Limb (tissue), 2 donors: ENCODE data around the gene LRPAP1.

ENCODE experiments used
- DNase-seq, 2 donors: peaks; one replicate each; pipeline ENCODE4 v3.0.0-alpha.2; 2016; ENCODE audit errors: extremely low spot score in 2 of 2

LRPAP1 gene

DNA sequence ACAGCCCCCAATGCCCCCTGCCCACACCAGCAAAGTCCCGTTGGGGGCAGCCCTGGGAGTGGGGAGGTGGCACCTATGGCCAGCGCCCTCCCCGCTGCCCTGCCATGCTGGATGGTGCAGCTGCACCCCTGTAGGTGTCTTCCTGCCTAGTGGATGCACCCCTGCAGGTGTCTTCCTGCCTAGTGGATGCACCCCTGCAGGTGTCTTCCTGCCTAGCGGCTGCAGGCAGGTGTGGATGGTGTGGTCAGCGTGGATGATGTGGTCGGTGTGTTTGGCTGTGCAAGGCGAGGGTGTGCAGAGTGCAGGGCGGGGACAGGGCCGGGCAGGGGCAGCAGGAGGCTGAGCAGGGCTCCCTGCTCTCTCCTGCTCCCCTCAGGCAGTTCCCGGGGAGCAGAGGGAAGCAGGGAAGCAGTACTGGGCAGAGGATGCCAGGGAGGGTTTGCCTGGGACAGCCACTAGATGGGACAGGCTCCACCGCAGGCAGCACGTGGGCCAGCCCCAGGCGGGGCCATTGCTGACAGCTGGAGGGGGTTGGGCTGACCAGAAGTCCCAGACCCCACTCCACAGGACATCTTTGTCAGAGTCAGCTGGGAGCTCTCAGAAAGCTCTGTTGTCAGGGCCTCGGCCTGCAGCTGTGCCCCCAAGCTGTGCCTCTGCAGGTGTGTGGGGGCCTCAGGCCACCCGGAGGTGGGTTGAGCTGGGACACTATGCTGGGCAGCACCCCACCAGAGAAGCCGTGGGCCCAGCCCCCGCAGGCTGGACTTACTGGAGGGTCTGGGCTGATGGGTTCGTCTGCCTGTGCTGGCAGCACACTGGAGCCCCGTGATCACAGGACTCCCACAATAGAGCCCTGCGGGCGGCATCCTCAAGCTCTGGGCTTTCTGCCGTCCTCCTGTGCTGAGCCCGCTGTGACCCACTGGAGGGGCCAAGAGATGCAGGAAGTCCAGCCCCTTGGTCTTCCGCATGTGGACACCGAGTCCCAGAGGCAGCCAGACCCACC is 45.4 kb downstream of the LRPAP1 start:
- peak in 1 of 2 donors; percentile 18 for DNase-seq

DNA sequence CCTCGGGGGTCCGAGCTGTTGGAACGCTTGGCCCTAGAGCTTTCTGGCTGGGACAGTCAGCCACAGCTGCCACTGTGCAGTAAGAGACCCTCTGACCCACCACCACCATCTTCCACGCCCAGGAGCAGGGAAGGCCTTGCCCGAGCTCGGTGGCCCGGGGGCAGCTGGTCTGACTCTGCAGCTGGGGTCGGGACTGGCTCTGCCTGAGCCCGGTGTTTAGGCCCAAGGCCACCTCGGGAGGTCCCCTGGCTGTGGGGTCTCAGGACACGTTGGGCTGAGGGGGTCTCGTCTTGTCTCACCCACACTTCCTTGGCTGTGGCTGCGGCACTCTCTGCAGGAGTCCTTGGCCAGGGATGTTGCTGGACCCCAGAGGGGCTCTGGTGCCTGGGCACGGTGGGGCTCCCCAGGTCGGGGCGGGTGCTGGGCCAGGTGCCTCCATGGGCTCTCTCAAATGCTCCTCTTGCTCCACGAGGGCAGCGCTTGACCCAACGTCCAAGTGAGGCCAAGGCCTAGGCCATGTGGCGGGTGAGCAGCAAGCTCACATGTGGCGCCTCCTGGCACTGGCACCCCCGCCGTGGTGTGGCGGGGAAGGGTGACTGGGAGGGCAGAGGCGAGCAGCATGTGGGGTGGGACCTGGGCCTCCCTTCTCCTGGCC is 46.2 kb downstream of the LRPAP1 start:
- DNase-seq, result no peak

DNA sequence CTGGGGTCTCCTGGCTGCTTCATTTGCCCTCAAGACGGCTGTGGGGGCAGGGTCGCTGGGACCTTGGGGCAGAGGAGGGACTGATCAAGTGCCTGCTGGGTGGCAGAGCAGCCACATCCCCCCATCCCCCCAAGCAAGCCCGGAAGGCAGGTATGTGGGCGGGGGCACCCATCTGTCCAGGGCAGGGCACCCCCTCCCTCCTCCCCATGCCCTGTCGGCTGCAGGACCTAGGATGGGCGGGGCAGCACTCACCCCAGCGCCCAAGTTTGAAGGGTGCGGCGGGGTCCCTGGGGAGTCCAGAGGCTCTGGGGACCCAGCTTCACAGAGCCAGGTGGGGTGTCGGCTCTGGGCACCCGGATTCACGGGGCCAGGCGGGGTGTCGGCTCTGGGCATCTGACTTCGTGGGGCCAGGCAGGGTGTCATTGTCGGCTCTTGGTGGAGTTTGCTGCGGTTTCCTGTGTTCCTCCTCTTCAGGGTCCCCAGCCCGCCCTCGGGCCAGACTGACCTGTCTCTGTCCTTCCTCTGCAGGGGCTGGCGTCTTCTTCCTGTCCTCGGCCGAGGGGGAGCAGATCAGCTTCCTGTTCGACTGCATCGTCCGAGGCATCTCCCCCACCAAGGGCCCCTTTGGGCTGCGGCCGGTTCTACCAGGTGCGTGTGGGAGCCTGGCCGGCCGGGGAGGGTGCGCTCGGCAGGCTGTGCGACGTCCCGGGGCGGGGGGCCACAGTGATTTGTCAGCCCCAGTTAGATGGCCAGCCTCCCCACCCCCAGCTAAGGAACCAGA is 47.0 kb downstream of the LRPAP1 start:
- no peak for DNase-seq

DNA sequence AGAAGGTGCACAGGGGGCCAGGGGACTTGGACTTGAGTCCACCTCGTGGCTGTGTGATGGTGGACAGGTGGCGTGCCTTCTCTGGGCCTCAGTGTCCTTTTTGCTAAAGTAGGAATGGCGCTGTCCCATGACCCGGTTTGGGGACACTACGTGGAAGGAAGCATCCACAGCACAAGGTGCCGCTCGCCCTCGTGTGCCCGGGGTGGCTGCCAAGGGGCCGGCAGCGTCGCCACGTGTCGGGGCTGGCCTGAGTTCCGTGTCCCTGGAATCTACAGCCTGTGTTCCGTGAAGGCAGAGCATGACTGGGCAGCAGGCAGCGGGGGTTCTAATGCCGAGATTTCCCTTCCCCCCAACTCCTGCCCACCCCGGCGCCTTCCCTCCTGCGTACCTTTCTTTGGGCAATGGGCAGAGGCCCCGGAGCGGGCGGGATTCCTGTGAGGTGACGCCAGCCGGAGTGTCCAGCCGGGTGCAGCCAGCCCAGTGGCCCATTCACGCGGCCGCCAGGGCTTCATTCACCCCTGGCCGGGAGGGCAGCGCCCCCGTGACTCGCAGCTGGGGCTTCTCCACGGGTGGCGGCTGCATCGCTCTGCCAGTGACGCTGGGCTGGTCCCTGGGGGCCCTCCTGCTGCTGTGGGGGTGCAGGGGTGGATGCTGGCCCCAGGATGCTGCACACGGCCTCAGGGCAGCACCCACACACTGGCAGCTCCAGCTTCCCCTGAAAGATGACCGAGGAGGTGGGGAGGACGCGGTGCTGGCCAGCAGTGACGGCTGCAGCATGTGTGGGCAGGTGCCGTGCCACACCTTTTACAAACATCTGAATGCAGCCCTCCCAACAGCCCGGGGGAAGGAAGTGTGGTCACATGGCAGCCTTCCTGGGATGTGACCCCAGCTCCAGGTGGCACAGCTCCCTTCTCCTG is 47.9 kb downstream of the LRPAP1 start:
- no peak for DNase-seq

DNA sequence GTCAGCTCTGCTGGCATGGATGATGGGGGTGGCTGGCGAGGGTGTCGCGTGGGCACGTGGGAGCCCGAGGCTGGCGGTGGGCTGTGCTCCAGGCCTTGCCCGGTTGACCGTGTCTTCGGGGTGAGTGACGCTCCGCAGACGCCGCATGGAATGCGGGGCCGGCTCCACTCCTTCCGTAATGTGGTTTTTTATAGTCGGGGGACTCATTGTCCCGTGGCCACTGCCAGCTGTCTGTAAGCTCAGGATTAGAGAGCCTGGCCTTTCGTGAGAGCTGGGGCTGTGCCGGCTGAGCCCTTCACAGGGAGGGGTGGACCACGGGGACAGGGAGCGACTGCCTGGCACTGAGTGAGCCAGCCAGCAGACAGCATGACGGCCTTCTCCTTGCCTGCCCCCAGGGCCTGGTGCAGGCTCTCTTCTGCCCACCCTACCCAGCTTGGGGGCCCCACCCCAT is 48.7 kb downstream of the LRPAP1 start:
- DNase-seq, result peak in 1 of 2 donors; percentile 19

DNA sequence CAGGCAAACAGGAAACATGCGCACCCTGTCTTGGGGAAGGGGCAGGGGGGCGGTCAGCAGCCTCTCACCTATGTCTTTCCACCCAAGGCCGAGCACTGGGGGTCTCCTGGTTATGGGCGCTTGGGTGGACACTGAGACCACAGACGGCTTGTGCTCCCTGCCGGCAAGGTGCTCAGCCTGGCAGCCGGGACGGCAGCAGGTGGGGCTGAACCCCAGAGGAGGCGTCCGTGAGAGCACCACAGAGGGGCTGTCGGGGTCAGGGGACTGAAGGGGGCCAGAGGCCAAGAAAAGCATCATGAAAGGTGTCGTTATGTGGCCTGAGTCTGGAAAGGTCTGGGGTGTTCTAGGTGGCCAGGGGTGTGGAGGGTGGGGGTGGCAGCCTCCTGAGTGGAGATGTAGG is 49.5 kb downstream of the LRPAP1 start:
- no peak for DNase-seq

DNA sequence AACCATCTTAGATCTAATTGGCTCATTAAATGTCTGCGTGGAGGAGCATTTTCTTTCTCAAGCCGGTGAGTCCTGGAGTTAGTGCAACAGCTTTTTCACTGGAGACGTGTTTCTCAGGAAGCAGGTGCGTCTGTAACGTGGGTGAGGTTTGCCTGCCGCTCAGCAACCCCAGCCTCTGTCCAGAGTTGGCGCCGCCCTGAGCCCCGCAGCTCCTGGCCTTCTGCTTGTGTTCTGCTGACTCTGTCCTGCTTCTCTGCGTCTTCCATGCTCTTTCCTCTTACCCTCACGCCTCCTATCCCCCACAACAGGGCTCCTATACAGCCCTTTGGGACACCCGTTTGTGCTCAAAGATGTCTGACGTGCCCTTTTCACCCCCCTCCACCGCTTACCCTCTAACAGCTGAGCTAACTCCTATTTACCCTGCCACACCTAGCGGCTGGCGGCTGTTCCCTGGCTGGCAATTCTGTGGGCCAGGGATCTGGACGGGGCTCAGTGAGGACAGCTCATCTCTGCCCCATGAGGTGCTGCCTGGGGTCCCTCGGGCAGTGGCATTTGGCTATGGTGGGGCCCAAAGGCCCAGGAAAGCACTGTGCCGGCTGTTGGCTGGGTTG is 50.3 kb downstream of the LRPAP1 start:
- no peak for DNase-seq

DNA sequence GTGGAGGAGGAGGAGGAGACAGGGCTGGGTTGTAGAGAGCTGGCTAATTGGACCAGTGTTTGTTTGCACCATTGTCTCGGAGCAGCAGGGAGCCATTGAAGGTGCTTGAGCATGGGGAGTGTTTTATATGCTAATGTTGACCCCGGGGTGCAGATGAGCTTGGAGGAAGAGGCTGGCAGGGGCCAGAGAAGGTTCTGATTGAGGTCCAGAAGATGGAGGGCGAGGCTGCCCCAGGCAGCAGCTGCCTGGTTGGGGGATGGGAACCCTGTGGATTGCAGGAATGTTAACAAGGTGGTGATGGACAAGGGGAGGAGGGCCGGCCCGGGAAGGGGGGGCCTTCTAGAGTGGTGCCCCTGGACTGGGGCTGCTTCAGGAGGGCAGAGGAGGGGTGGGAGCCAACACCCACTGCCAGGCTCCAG is 51.1 kb downstream of the LRPAP1 start:
- DNase-seq, result no peak

DNA sequence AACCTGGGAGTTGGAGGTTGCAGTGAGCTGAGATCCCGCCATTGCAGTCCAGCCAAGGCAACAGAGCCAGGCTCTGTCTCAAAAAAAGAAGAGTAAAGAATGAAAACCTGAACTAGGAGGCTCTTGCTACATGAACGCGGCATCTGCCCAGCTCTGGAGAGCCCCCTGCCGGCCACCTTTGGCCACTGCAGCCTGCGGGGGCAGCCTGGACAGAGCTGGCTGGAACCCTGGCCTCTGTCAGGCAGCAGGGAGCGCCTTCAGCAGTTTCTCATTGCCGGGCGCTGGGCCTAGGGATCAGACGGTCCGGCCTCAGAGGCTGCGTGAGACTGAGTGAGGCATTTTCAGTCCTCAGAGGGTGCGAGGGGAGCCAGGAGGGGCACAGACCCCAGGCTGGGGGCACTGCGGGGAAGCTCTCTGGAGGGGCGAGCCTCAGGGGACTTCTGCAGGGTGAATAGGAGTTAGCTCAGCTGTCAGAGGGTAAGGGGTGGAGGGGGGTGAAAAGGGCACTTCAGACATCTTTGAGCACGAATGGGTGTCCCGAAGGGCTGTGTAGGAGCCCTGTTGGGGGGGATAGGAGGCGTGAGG is 51.6 kb downstream of the LRPAP1 start:
- peak; percentile 67 to 92 for DNase-seq

DNA sequence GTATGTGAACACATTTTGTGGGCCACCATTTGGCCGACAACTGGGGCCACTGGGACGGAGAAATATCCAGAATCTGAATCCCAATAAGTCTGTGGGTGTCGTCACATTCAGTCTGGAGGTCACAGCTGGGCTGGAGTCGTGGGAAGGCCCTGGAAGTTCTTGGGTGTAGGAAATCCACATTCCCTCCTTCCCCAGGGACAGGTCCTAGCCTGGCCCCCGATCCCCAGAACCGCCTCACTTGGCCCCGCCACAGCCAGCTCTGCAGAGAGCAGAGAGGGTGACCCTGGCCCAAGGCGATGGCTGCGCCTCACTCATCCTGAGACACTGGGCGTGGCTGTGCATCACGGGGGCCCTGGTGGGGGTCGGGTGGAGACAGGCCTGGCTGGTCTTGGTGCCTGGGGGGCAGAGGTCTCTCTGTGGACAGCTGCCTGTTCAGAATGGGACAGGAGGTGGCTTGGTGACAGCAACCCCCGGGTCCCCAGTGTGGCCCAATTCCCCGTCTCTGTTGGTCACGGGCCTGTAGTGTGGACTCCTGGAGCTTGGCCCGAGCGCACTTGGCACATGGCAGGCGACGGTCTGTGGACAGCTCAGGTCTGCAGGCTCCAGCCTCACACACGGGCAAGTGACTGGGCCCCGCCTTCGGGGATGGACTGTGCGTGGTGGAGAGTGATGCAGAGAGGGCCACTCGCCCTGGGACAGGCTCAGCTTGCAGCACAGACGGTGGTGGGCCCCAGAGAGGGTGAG is 52.7 kb downstream of the LRPAP1 start:
- no peak for DNase-seq

DNA sequence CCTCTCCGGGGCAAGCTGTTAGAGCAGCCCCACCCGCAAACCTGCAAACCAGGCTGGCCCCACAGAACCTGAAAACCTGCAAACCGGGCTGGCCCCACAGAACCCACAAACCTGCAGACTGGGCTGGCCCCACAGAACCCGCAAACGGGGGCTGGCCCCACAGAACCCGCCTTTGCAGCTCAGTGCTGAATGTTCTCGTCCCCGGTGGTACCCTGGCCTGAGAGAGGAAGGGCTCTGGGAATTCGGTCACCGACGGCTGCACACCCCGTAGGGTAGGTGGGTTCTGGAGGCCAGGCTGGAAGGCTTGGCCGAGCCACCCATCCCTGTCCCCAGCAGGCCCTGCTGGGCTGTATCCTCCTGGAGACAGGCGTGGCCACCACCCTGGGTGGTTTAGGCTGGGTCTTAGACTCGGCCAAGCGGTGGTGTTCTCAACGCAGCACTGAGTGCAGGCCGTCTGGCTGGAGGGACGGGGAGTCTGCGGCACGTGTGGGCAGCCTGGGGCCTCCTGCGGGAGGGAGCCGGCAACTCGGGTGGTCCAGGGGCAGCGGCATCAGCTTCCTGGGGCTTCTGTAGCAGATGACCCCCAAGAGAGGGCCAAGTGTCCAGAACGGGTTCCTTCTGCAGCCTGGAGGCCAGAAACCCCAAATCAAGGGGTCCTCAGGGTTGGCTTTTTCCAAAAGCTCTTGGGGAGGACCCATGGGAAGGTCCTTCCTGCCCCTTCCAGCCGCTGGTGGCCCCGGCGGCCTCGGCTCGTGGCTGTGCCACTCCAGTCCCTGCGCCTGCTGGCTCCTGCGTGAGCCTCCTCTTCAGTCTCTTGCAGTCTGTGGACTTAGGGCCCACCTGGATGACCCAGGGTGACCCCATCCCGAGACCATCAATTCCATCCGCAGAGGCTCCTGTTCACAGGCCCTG is 53.5 kb downstream of the LRPAP1 start:
- DNase-seq, result no peak

DNA sequence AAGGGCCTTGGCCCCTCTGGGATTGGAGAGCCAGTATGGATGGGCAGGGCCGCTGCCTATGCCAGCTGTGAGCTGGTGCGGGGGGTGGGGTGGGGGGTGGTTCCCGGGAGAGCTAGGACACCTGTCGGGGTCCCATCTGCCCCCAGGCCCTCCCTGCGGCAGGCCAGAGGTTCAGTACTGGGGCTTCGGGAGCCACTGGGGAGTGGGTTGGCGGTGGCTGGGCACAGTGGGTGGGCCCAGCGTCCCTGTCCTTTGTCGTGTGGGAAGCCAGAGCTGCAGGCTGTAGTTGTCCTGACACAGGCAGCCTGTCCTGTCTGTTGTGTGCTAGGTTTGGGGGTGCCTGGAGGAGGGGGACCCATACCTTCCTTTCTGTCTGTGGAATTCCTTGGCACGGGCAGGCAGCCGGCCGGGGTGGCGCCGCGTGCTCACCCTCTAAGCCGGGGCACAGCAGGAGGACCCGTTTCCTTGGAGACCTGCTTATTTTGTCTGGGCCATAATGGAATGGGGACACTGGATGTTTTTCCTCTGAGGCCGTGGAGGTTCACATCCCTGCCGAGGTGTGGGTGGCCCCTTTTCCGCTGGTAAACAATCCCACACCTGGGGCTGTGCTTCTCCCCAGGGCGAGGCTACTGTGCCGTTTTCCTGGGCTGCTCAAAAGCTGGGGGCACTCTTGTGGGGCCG is 54.3 kb downstream of the LRPAP1 start:
- DNase-seq, result no peak

DNA sequence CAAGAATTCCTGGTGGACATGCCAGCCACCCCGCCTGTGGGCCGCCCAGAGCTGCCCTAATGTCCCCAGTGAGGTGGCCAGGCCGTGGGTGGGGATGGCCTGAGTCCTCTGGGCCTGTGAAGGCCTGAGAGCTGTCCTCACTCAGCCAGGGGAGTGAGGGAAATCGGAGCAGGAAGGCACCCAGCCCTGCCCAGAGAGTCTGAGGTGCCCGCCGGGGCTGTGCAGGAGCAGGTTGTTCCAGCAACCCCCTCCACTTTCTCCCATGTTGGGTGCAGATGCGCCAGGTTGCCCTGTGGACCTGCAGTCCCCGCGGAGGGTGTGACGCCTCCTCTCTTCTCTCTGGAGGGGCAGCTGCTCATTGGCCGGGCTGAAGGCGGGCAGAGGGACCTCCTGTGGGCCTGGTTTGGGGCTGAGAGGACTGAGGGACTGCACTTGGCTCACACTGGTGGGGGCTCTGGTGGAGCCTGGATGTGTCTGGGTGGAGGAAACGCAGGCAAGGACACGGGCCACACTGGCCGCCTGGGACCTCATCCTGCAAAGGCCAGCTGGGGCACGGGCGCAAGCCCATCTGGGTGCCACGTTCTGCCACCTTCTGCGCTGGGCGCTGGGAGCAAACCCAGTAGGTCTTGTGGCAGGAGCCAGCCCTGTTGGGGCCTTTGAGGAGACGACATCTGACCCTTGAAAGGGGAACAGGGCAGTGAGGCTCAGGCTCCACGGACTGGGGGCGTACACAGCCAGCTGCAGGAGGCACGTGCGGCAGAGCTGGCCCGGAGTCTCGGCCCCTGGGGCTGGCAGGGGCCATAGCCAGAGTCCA is 55.1 kb downstream of the LRPAP1 start:
- DNase-seq, result no peak

DNA sequence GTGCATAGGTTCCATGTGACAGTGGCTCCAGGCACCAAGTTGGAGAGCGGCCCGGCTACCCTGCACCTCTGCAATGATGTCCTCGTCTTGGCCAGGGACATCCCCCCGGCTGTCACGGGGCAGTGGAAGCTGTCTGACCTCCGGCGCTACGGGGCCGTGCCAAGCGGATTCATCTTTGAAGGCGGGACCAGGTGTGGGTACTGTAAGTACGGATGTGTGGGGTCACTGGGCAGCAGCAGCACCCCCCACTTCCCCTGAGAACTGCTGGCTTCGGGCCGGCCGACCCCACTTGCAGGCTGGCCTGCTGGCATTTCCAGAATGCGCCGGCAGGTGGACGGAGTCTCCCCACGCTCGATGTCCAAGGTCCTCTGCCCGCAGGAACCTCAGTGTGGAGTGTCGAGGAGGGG is 55.9 kb downstream of the LRPAP1 start:
- peak in 1 of 2 donors; percentile 26 for DNase-seq

DNA sequence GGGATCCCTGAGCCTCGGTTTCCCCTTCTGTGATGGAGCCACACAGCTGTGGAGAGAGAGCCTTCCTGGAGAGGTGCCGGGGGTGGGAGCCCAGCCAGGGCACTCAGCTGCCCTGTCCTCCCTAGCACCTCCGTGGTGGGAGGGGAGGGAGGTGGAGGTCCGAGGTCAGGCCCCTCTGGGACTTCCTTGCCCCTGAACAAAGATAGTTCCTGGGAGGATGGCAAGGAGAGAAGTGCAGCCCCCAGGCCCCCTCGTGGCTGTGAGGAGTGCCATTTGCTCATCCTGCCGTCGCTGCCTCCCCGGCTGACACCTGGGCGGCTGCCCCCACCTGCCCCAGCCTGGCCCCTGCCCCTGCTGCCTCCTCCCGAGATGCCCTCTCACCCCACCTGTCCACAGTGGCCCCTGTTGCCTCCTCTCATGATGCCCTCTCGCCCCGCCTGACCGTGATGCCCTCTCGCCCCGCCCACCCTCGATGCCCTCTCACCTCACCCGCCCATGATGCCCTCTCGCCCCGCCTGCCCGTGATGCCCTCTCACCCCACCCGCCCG is 56.4 kb downstream of the LRPAP1 start:
- DNase-seq, result peak in 1 of 2 donors; percentile 24

DNA sequence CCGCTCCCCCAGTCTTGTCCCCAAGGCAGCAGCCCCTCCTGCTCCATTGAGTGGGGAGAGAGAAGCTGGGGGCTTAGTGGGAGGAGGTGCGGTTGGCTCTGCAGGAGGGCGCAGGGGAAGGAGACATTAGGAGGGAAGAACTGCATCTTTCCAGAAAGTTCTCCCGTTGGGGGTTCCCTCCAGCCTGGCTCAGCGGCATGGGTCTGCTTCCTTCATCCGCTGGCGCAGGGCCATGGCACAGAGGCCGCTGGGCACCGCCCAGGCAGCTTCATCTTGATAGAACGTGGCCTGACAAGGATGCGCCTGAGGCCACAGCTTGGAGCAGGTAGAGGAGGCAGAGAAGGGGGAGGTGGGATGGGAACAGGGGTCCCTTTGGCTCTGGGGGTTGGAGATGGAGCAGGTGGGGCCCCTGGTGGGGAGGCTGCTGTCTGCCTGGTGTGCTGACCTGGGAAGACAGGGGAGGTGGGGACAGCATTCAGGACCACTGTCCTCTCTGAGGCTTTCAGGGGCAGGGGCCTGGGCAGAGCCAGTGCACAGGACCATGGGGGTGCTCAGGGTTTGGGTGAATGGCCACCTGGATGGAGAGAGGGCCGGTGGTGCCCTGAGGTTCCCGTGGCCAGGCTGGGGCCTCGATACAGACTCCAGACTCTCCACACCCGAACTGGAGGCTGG is 57.0 kb downstream of the LRPAP1 start:
- peak in 1 of 2 donors; percentile 23 for DNase-seq
